ENCODE results near the gene ANKRD13A.

- no peak for TF ChIP-seq CTCF (IDR thresholded peaks at IDR 0.05)
- no peak for TF ChIP-seq POLR2AphosphoS5 (IDR thresholded peaks at IDR 0.05; ENCODE audit: low read depth, low read length)
- no peak for TF ChIP-seq EP300 (IDR thresholded peaks at IDR 0.05; ENCODE audit: borderline replicate concordance in 1 of 2, low read depth in 1 of 2, low read length in 1 of 2)
- no peak for TF ChIP-seq SMC3 (IDR thresholded peaks at IDR 0.05; ENCODE audit: low read depth, low read length)
- no peak for TF ChIP-seq FOSL2 (IDR thresholded peaks at IDR 0.05; ENCODE audit: borderline replicate concordance, low read depth)
- TF ChIP-seq RFX5 (IDR thresholded peaks at IDR 0.05; ENCODE audit: low read length) = no peak
- no peak for TF ChIP-seq YY1 (IDR thresholded peaks at IDR 0.05; ENCODE audit: low read depth)
Measured at GRCh38 chr12:109995361-109995685, 3.9 kb upstream of the ANKRD13A start.

Measured in SK-N-SH (cell line).